Mucosa of descending colon (tissue), 3 donors: ENCODE results near the gene DHX15. TPM values are rescaled to one million over a fixed set of nuclear protein-coding genes. Genes with fewer than 3 reads are reported as not detected.

Source experiments
- ATAC-seq: fragments of 200-7000 bp; cut with Tn5 transposase; one replicate; pipeline ENCODE4 v1.9.1; 2020; ENCODE audit warnings: mild to moderate bottlenecking, moderate library complexity
- DNase-seq, 3 donors: peaks; one replicate each; pipeline ENCODE4 v3.0.0-alpha.2; 2020
- H3K36me3 ChIP-seq: fragments of 200-600 bp; one replicate; pipeline ENCODE4 v1.8.0; 2021; ENCODE audit warnings: low read depth, mild to moderate bottlenecking
- H3K4me1 ChIP-seq: fragments of 200-600 bp; one replicate; pipeline ENCODE4 v1.8.0; 2021; ENCODE audit warnings: low read depth, mild to moderate bottlenecking
- H3K4me3 ChIP-seq: fragments of 200-600 bp; one replicate; pipeline ENCODE4 v1.8.0; 2021; ENCODE audit warnings: mild to moderate bottlenecking
- H3K9me3 ChIP-seq: fragments of 200-600 bp; one replicate; pipeline ENCODE4 v1.8.0; 2021; ENCODE audit warnings: mild to moderate bottlenecking
- intact Hi-C, 2 donors: fragments of 100-400 bp; cut with DNase I in 1 of 2; cut with micrococcal nuclease in 1 of 2; formaldehyde crosslinking; loops; one replicate each; pipeline versions ENCODE4 v1.11.0 to v1.11.1; 2022; cut with DNase I, micrococcal nuclease
- total RNA-seq, 3 donors: library from RNA; stranded (reverse); fragmentation: NEBNext Ultra II Directional in 2 of 3; extraction: Animal tissue kit (Norgen Biotek cat#: 25700) in 2 of 3; gene quantifications; one replicate each; pipeline versions ENCODE4 v1.2.1 to v1.2.4, GENCODE V29; 2021 to 2023
- TF ChIP-seq, protein P1 (sequence below): fragments of 200-600 bp; IDR thresholded peaks from one replicate; pipeline ENCODE4 v1.8.0; 2022; ENCODE audit warnings: antibody characterized with exemption, mild to moderate bottlenecking
- donor health status: DM: no; HTN: no; CAD: no; lungs with moderate emphysema.
- donor health status: DM: no; HTN: no; CAD: no.
- donor health status: DM: no; HTN: yes; CAD: no.

DHX15 gene
- total RNA-seq, 3 donors from 2014 or later: 118 to 136 (median 135) TPM

DNA sequence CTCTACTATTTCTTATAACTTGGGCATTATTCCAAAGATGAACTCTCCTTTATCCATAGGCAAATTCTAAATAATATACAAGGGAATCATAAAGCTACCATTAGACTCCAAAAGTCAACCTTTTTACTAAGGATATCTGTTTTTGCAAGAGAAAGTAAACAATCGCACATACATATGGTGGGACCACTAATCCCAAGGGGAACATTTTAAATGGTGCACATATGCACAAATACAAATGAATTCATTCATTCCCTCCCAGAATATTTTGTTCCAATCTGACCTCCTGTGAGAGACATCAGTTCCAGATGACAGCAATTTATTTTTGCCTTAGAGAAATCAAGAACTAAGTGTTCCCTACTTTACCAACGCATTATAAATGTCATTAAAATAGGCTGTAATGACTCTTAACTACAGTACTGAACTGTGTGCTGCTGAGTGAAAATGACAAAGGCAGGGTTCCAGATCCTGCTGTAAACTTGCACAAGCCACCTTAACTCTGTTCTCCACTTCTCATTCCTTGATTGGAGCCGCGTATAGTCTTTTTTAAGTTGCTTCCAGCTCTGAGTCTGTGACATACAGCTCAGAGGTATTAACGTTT is 2.0 kb downstream of the DHX15 start:
- no peak overlapping the region for H3K4me3 ChIP-seq

DNA sequence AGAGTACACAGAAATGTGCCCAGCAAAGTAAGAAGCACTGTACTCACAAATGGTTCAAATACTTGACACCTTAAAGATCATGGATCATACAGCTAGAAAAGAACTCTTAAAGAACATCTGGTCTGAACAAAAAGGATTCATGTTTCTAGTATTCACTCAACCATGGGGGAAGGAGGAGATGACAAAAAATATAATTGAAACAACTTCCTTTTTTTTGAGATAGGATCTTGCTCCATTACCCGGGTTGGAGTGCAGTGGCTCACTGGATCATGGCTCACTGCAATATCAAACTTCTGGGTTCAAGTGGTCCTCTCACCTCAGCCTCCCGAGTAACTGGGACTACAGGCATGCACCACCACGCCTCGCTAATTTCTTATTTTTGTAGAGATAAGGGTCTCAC is 6.0 kb downstream of the DHX15 start:
- TF ChIP-seq, protein P1, sequence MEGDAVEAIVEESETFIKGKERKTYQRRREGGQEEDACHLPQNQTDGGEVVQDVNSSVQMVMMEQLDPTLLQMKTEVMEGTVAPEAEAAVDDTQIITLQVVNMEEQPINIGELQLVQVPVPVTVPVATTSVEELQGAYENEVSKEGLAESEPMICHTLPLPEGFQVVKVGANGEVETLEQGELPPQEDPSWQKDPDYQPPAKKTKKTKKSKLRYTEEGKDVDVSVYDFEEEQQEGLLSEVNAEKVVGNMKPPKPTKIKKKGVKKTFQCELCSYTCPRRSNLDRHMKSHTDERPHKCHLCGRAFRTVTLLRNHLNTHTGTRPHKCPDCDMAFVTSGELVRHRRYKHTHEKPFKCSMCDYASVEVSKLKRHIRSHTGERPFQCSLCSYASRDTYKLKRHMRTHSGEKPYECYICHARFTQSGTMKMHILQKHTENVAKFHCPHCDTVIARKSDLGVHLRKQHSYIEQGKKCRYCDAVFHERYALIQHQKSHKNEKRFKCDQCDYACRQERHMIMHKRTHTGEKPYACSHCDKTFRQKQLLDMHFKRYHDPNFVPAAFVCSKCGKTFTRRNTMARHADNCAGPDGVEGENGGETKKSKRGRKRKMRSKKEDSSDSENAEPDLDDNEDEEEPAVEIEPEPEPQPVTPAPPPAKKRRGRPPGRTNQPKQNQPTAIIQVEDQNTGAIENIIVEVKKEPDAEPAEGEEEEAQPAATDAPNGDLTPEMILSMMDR: no peak
- no peaks in the 10 kb centered on the region for H3K9me3 ChIP-seq
- H3K4me1 ChIP-seq: peaks cover 55% of the 10 kb centered on the region
- DNase-seq: no peak
- intact Hi-C loops: no loop called here
- H3K36me3 ChIP-seq: no peaks in the 10 kb centered on the region
- H3K4me3 ChIP-seq: no peak overlapping the region
- ATAC-seq: no peak

More for the DNA sequence above, 2.0 kb downstream of the DHX15 start:
- DNase-seq (no peak), ATAC-seq (no peak)
- intact Hi-C loops: loop anchor here in 1 of 2 donors (10.0 kb wide), 1 partner anchor 102 kb away; no protein-coding TSS in a partner anchor
- Histone ChIP-seq H3K9me3 (no peaks in the 10 kb centered on the region), H3K4me1 (peaks cover 44% of the 10 kb centered on the region), H3K36me3 (no peaks in the 10 kb centered on the region)
- TF ChIP-seq, protein P1: no peak

DNA sequence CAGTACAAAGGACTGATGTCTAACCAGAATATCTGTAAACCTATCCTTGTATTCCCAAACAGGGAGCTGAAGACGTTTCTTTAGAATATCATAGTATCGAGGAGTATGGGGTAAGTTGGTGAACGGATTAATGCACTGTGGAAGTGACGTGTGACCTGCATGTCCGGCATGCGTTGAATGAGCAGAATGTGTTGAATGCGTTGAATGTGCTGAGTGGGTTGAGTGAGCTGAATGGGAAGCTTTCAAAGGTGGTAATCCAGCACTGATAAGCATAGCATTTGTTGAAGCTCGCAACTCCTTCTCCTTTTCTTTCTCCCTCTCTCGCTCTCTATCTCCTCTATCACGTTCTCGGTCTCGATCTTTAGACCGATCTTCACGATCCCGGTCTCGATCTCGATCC is 8.1 kb downstream of the DHX15 start:
- Histone ChIP-seq H3K4me3 (no peak overlapping the region), H3K36me3 (no peaks in the 10 kb centered on the region), H3K9me3 (no peaks in the 10 kb centered on the region), H3K4me1 (peaks cover 39% of the 10 kb centered on the region)
- intact Hi-C loops: no loop called here
- DNase-seq (no peak), ATAC-seq (no peak)
- TF ChIP-seq, protein P1: no peak

DNA sequence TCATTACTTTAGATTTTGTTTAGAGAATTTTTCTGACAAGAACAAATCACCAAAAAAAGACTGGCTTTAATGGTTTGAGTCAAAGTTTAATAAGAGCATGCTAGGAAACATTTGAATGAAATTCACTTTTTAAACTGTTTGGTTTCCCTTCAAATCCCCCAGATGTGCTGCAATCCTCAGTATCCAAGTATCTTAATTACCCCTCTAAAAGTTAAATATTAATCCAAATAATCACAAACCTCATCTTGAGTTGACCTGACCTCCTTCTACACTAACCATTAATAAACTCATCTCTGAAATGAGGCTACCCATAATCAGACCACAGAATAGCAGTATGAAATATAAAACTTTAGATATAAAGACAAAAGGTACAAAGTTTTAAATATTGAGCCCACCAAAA is 10.1 kb downstream of the DHX15 start:
- Histone ChIP-seq H3K9me3 (no peaks in the 10 kb centered on the region), H3K4me1 (peaks cover 30% of the 10 kb centered on the region), H3K4me3 (no peak overlapping the region), H3K36me3 (no peaks in the 10 kb centered on the region)
- ATAC-seq (peak; percentile 54), DNase-seq (no peak)
- intact Hi-C loops: no loop called here
- TF ChIP-seq, protein P1: no peak

DNA sequence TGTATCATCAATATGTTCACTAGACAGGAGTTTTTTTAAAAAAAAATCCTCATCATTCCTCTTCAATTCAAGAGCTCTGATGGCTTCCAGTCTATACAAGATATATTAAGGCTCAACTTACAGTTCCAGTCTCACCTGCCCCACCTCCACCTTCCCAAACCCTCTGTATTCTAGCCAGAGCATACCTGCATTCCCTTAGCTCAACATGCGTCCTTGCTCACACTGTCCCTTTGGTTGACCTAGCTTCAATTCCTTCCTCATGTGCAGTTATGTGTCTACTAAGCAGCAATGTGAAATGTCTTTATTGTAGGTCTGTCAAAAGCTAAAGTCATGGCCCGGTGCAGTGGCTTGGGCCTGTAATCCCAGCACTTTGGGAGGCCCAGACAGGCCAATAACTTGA is 10.8 kb downstream of the DHX15 start:
- TF ChIP-seq, protein P1: no peak
- Histone ChIP-seq H3K4me1 (peaks cover 30% of the 10 kb centered on the region), H3K9me3 (no peaks in the 10 kb centered on the region), H3K4me3 (no peak overlapping the region), H3K36me3 (no peaks in the 10 kb centered on the region)
- DNase-seq (no peak), ATAC-seq (no peak)
- intact Hi-C loops: no loop called here
